Stimulated activated CD4-positive, alpha-beta T cell treated with anti-CD3 and anti-CD28 coated beads, Interleukin-15, amount 100 ng/mL, for 24 hours (primary cell): Measurements from ENCODE around the gene DNMBP.
"Not testable (repeated sequence)": the region's sequence is repeated elsewhere in the genome, so short reads cannot be mapped to it uniquely, and the experiment has no call there.

Experiments used
- DNase-seq: peaks from one replicate; pipeline ENCODE4 v3.0.0-alpha.2; 2020

DNMBP gene

DNA sequence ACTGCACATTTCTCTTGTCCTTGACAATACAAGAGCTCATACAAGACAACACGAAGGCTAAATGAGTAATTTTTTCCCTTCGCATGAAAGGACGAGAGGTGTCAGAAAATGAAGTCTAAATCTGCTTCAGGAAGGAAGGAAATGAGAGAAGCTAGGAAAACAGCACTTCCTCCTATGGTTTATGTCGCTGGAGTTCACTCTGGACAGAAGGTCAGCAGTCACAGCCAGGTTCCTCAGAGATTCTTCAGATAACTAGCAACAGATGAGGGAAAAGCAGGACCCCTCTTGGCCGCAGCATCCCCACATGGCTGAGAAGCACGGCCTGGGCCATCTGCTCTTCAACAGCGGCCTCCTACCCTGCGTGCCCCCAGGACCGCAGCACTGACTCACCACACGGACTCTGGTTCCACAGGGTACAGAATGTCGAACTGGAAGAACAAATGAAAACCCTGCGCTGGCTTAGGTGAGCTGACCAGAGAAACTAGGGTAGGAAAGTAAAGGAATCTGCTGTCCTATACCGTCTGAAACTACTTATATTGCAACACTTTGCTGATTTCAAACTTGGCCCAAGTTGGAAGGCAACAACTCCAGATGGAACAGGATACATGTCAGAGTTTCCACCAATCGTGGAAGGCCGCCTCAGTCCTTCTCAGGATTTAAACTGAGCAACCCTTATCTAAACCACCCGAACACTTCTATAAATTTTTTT lies 26.3 kb downstream of the DNMBP start:
- DNase-seq: no peak

GRCh38 chr10:99982728-99983127 lies 27.0 kb downstream of the DNMBP start:
- no peak for DNase-seq

GRCh38 chr10:99981581-99982199 lies 28.1 kb downstream of the DNMBP start:
- DNase-seq: no peak

- DNase-seq: no peak
Observed at GRCh38 chr10:99979066-99979685, 30.6 kb downstream of the DNMBP start.

DNA sequence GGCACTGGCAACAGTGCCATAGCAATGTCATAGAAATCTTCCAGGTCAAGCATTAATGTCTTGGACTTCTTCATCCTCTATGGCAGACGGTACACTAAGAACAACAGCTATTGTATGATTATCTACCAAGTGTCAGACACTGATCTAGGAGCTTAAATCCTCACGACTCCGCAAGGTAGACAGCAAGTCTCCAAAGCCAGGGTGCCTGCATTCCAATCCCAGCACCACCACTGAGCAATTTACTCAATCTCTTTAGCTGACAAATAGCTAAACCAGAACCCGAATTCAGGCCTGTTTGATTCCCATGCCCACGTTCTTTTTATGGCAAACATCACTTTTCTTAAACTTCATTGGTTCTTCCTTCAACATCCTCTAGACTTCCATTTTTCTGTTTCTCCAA lies 31.8 kb downstream of the DNMBP start:
- no peak for DNase-seq

GRCh38 chr10:99976886-99977665 lies 32.7 kb downstream of the DNMBP start:
- no peak for DNase-seq

DNA sequence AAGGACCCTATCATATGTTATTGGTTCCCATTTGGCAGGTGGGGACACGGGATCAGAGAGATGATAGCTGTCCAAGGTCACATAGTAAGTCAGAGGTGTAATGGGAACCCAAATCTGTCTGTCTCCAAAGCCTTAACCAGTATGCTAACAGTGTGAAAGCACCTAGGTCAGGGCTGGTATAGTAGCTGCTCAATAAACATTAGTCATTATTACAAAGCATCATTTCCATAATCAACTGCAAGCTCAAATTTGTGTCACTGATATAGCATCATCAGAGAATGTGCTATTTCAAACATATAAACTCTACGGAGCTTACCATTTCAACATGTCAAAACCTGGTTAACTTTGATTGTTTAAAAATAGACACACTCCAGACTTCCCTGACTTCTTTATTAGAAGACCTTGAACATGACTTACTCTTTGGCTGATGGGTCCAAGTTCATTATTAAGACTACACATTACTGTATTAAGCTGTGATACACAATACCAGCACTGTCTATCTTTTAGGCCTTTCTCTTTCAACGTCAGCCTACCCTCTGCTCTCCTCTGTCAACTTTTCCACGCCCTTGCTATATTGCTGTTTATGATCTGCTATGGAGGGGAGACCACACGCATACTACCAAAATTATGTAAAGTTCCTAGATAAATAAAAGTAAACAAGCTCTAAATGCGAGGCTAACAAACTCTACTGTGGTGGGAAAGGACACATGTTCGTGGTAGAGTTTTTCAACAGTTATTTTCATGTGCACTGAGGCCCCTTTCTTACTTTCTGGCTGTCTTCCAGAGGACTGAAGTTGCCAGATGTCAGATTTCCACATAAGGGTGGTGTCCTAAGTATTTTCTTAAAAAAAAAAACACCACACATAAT lies 33.6 kb downstream of the DNMBP start:
- DNase-seq: no peak

DNA sequence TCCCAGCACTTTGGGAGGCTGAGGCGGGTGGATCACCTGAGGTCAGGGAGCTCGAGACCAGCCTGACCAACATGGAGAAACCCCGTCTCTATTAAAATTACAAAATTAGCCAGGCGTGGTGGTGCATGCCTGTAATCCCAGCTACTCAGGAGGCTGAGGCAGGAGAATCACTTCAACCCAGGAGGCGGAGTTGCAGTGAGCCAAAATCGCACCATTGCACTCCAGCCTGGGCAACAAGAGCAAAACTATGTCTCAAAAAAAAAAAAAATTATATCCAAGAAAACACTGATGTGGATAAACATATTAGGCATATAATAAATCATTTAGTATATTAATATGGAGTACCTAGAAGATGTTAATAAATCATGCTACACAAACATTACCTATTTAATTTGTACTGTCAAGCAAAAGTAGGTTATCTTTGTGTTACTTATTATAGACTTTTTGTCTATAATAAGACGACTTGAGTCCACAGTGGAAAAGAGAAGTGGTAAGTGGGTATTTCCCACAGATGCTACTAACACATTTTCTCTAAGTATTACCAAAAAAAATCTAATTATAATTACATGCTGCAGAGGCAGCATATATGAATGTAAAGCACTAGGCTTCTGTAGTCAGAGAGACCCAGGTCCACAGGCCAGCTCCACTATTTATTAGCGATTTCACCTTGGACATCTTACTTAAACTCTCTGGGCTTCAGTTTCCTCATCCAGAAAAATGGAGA lies 34.5 kb downstream of the DNMBP start:
- no peak for DNase-seq

DNA sequence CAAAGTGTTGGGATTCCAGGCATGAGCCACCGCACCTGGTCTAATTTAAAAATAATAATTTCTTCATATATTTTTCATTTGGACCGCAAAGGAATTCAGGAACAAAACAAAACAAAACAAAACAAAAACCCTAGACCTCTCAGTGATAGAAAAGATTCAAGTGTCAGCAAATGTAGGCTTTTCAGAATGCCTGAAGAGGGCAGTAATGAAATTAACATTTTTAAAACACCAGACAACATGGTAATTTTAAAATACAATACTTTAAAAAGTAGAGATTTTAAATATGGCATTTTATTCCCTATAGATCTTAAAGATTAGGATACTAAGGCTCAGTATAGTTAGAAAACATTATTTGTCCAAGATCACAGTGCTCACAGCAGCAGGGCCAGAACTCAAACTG lies 36.6 kb downstream of the DNMBP start:
- DNase-seq: no peak

- no peak for DNase-seq
Observed at GRCh38 chr10:99967961-99968360, 41.8 kb downstream of the DNMBP start.

- DNase-seq: no peak
Observed at GRCh38 chr10:99966306-99966705, 43.4 kb downstream of the DNMBP start.

- no peak for DNase-seq
Observed at GRCh38 chr10:99965700-99966099, 44.0 kb downstream of the DNMBP start.

GRCh38 chr10:99964791-99965190 lies 45.0 kb downstream of the DNMBP start:
- DNase-seq: no peak

DNA sequence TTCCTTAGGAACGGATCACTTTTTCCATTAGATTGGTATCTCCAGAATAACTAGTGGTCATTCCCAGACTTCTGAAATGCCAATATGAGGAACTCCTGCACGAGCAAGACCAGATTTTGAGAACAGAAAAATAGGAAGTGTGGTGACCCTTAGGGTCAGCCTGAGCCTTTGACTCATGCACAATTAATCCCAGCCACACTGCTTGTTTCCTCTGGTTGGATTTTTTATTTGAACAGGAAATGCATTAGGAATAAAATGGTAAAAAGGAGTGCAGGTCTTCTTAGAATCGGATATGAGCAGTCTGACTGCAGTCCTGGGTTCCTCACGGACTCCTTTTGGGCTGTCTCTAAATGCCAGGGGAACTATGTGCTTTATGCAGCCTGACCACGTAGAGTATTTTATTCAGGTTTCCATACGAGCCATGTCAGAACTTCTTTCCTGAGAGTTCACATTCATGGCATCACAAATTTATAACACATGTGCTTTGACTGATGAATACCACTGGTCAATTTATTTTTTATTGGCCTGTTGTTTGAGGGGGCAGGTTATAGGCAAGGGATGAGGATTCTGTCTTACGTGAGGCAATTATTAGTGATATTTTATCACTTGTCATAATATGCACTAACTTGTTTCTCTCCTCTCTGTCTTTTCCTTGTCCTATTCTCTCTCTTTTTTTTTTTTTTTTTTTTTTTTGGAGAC lies 46.1 kb downstream of the DNMBP start:
- DNase-seq: not testable (repeated sequence)

- DNase-seq: no peak
Observed at GRCh38 chr10:99958806-99959205, 50.9 kb downstream of the DNMBP start.

GRCh38 chr10:99958302-99958701 lies 51.4 kb downstream of the DNMBP start:
- no peak for DNase-seq

GRCh38 chr10:99953510-99953909 lies 56.2 kb downstream of the DNMBP start:
- DNase-seq: not testable (repeated sequence)

GRCh38 chr10:99952799-99953198 lies 56.9 kb downstream of the DNMBP start:
- no peak for DNase-seq

- DNase-seq: not testable (repeated sequence)
Observed at GRCh38 chr10:99946051-99946450, 63.7 kb downstream of the DNMBP start.

- no peak for DNase-seq
Observed at GRCh38 chr10:99945263-99945662, 64.5 kb downstream of the DNMBP start.

DNA sequence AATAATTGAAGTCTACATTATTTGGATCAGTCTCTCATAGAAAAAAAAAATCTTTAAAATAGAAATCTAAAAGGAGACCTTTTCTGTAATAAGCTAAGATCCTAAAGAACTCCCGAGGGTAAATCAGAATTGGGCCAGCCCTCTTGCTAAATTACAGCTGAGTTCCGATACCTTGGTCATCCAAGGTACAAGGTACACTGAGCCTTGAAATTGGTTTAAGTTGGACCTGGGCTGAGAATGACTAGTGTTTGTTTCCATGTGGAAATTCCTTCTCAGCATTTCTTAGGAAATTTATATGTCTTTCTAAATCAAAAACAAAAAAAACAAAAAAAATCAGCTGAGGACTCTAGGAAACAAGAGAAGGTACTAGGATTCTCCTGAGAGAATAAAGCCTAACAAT lies 64.9 kb downstream of the DNMBP start:
- DNase-seq: no peak
